ENCODE results near the gene C12orf57. TPM values are rescaled to one million over a fixed set of nuclear protein-coding genes. Genes with fewer than 3 reads are reported as not detected.

Gene C12orf57
- total and polyA plus RNA-seq, 2 of the 8 experiments (the other 6 are each of a cell fraction or from before 2014, with no cell fraction given), result 174 to 993 TPM

DNA sequence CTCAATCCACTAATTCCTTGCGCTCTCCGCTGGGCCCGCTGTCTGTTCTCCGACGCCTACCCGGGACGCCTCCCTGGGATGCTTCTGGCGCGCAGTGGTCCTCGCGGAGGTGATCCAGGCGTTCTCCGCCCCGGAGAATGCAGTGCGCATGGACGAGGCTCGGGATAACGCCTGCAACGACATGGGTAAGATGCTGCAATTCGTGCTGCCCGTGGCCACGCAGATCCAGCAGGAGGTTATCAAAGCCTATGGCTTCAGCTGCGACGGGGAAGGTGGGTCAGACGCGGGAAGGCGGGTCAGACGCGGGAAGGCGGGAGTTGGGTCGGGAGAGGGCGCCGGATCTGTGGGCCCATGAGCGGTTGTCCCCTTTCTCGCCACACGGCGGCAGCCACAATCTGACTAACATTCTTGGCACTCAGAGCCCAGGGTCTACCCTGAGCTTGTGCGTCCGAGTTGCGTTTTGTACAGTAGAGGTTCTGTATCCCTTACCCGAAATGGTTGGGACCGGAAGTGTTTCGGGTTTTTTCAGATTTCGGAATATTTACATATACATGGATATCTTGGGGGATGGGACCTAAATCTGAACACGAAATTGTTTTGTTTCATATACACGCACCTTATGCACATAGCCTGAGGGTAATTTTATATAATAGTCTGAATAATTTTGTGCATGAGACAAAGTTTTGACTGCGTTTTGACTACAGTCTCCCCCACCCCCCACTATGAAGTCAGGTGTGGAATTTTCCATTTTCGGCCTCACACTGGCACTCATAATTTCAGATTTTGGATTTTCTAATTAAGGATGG is 762 bp downstream of the C12orf57 start:
- CTCF ChIA-PET (ENCODE audit: partially characterized antibody), result interaction anchor here (0.7 to 20.2 kb wide), 28 partner anchors 9 to 695 kb away, joined by 3 to 277 read pairs (median 5); partner anchors contain the start of genes ATN1, C1RL, CDCA3 and LPCAT3
- Histone ChIP-seq H2BK12ac (ENCODE audit: low read depth, low read length) (peak overlapping the region; percentile 93), H3K4ac (replicated peaks; ENCODE audit: insufficient read length, low read depth, low read length) (peak overlapping the region; percentile 100), H4K8ac (ENCODE audit: extremely low read depth, insufficient read depth, low read length) (peak overlapping the region; percentile 96), H3K36me3 (ENCODE audit: control insufficient read depth in 2 of 4, insufficient read depth in 4 of 4, low read length in 3 of 4) (peaks cover 3 to 9% (median 7%) of the 10 kb centered on the region in 4 experiments; a peak in 6 of 8 replicates), H3K23ac (ENCODE audit: insufficient read length) (no peak overlapping the region), H4K20me1 (replicated peaks in 1 of 2; ENCODE audit: control insufficient read depth in 1 of 2, insufficient read depth in 2 of 2, low read length in 2 of 2) (peaks cover 0 to 5% of the 10 kb centered on the region in 2 experiments), H2BK5ac (ENCODE audit: low read depth, low read length) (peak overlapping the region; percentile 99), H2AFZ (ENCODE audit: low read length) (no peak overlapping the region), H3K79me2 (ENCODE audit: control insufficient read depth in 1 of 2, insufficient read depth in 2 of 2, low read length in 2 of 2) (no peaks in the 10 kb centered on the region; a peak in 1 of 4 replicates), H3K4me3 (ENCODE audit: extremely low read depth in 1 of 4, insufficient read depth in 2 of 4, low read depth in 3 of 4, low read length in 4 of 4) (peak overlapping the region; percentile 57 to 91 (median 83)), H3K4me1 (replicated peaks in 1 of 4; ENCODE audit: control insufficient read depth in 3 of 4, insufficient read depth in 4 of 4, low read length in 3 of 4) (peaks cover 6 to 20% (median 14%) of the 10 kb centered on the region in 4 experiments), H3K9me3 (ENCODE audit: insufficient read depth in 2 of 2, low read depth in 1 of 2, low read length in 1 of 2) (no peaks in the 10 kb centered on the region), H3K18ac (ENCODE audit: extremely low read depth, low read length) (peak overlapping the region; percentile 99), H3K27ac (ENCODE audit: low read depth, low read length) (peak overlapping the region; percentile 89), H3K56ac (replicated peaks; ENCODE audit: insufficient read length, low read depth, low read length) (peak overlapping the region; percentile 97), H2BK15ac (ENCODE audit: low read length) (peak overlapping the region; percentile 100; the same call in 1 of the 2 replicates), H4K91ac (replicated peaks; ENCODE audit: insufficient read length, low read length) (peak overlapping the region; percentile 100), H3K9ac (replicated peaks in 1 of 4; ENCODE audit: extremely low read depth in 1 of 4, low read depth in 3 of 4, low read length in 3 of 4) (peak overlapping the region; percentile 76 to 91 (median 86)), H2BK120ac (replicated peaks; ENCODE audit: low read depth, low read length) (peak overlapping the region; percentile 62), H2AK5ac (ENCODE audit: low read depth, low read length) (peak overlapping the region; percentile 53; the same call in 1 of the 2 replicates), H4K5ac (ENCODE audit: insufficient read length, low read depth, low read length) (peak overlapping the region; percentile 82), H3K23me2 (ENCODE audit: low read depth, low read length) (peaks cover 11% of the 10 kb centered on the region), H3K14ac (ENCODE audit: insufficient read length) (no peak overlapping the region), H3K4me2 (ENCODE audit: insufficient read depth in 1 of 2, low read depth in 2 of 2, low read length in 2 of 2) (peak overlapping the region; percentile 56 to 92), H3K27me3 (replicated peaks in 1 of 4; ENCODE audit: control insufficient read depth in 3 of 4, extremely low read depth in 1 of 4, insufficient read depth in 3 of 4, low read length in 3 of 4) (no peaks in the 10 kb centered on the region), H2BK20ac (ENCODE audit: low read length) (0 out of 2 replicates have a peak overlapping the region, but pooled peaks have one; percentile 66), H3K79me1 (ENCODE audit: low read depth, low read length) (no peaks in the 10 kb centered on the region; the same call in 1 of the 2 replicates)
- DNase-seq (ENCODE audit: low read depth in 1 of 2, low spot score in 2 of 2), result no peak
- WGBS, 2 experiments (ENCODE audit: extremely low coverage in 1 of 2, insufficient coverage in 1 of 2, insufficient read length in 1 of 2, insufficient replicate concordance in 2 of 2, low coverage in 1 of 2, low lambda C conversion rate in 2 of 2, missing lambda C conversion rate in 1 of 2), result 6% methylated on average over 48 of the region's 48 CpGs; no CpG with 5 or more reads in 1 of the 2 experiments
- FAIRE-seq, result no peak
- POLR2A ChIA-PET (ENCODE audit: partially characterized antibody), result interaction anchor here (0.8 to 44.0 kb wide), 57 partner anchors 8 to 696 kb away, joined by 3 to 1596 read pairs (median 5); partner anchors contain the start of genes ATN1, C1R, C1RL and CDCA3
- TF ChIP-seq TEAD4 (IDR thresholded peaks at IDR 0.05; ENCODE audit: low read depth, low read length) (peak; percentile 90), TAF1 (IDR thresholded peaks at IDR 0.05; ENCODE audit: low read depth, low read length) (no peak; the same call in 1 of the 2 replicates), SP2 (IDR thresholded peaks at IDR 0.05; ENCODE audit: low read length) (no peak), CBX8 (IDR thresholded peaks at IDR 0.05; ENCODE audit: borderline replicate concordance, low read depth, low read length) (no peak), CREB1 (IDR thresholded peaks at IDR 0.05) (peak; percentile 46; the same call in 1 of the 2 replicates), ZNF274 (IDR thresholded peaks at IDR 0.05; ENCODE audit: borderline replicate concordance, extremely low read depth, low read length) (no peak), GTF2F1 (IDR thresholded peaks at IDR 0.05; ENCODE audit: borderline replicate concordance, low read depth, low read length) (peak; percentile 41; the same call in 1 of the 2 replicates), SAP30 (IDR thresholded peaks at IDR 0.05; ENCODE audit: insufficient read depth, insufficient replicate concordance, low read length) (peak; percentile 13), NANOG (IDR thresholded peaks at IDR 0.05; ENCODE audit: insufficient read depth, low read depth, low read length, poor library complexity, severe bottlenecking) (no peak)
- TF ChIP-seq, protein P1, sequence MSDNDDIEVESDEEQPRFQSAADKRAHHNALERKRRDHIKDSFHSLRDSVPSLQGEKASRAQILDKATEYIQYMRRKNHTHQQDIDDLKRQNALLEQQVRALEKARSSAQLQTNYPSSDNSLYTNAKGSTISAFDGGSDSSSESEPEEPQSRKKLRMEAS (IDR thresholded peaks at IDR 0.05), result peak; percentile 35

All from H1 (cell line).